ENCODE results near the gene PLXNA2.

Gene PLXNA2

DNA sequence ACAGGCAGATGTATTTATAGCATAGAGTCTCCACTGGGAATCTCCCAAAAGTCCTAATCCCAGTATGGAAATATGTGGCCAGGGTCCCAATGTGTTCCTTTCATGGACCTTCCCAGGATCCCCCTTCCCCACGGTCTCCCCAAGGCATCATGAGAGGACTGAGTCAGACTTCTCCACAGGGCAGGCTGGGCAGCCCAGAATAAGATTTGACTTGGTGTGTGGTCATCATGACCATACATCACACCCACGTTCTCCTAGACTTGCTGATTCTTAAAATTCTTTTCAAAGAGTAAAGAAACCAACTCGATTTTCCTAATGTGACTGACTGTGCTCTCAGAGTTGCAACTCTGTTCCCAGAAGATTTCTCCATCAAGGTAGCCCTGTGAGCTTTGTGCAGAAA lies 239.3 kb downstream of the PLXNA2 start:
- no peak for DNase-seq

DNA sequence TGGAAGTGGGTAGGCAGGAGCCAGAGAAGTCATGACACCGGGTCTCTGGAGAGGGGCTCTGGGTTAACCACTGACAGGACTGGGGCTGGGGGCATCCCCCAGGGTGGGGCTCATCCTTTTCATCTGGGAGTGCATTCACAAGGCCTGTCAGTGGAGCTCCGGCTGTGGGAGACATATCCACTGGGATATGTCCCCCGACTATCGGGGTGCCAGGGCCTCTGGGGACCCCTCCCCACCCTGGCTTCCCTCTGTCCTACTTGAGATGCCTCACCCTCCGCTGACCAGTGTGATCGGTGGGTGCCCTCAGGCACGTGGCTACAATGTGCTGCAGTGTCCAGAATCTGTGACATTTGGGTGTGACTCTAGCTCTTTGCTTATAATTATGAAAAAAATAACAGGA lies 240.9 kb downstream of the PLXNA2 start:
- no peak for DNase-seq

DNA sequence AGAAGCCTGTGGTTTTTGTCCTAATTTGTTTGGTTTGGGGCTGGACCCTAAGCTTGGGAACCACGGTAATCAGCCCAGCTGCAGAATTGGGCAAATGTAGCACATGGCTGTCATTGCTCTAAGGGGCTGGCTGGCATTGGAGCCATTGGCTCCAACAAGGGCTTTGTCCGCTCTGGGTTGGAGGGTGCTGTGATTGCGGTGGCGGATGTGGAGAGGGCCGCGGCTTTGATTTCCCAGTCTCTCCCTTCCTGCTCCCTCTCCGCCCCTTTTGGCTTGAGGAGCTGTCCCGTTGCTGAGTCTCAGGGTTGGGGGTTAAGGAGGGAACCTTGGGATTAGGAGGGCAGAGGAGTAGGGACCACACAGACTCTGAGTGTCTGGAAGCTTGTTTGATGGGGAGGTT lies 241.5 kb downstream of the PLXNA2 start:
- DNase-seq: no peak

DNA sequence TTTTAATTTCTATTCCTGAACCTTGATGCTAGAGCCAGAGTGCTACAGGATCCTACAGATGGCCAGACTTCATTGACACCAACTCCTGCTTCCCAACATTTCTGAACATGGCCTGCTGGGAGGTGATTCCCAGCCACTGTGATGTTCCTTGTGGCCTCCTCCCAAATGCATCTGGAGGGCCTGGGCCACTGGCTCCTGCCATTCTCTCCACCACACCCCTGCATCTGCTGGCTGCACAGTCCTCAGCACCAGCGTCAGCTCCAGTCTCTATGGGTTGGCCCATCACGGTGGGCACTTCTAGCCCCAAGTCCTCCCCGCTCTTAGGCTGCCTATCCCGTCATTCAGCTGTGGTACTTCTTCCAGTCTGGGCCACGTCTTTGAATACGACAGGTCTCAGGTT lies 242.1 kb downstream of the PLXNA2 start:
- no peak for DNase-seq

DNA sequence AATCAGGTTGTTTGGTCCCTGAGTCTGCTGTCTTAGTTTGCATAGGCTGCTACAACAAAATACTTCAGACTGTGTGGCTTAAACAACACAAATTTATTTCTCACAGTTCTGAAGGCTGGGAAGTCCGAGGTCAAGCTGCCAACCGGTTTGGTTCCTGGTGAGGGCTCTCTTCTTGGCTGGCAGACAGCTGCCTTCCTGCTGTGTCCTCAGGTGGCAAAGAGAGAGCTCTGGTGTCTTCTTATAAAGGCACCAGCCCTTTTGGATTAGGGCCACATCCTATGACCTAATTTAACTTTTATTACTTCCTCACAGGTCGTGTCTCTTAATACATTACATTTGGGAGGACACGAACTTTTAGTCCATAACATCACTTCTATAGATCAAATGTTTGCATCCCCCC lies 243.7 kb downstream of the PLXNA2 start:
- DNase-seq: no peak

DNA sequence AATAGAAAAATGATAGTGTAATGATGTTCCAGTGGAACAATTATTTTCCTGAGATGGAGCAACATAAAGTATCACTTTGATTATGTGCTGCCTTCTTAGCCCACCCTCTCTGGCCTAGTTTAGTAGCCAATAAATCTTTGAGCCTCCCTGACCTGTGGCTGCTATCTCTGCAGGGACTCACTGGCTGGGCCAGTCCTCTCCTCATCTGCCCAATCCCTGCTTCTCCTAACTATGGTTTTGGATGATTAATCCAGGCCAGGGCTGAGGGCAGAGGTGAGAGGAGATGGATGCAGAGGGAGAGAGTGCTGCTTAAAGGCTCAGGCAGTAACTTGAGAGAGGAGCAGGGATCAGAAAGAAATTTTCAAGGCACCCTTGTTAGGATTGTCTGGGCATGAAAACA lies 244.2 kb downstream of the PLXNA2 start:
- no peak for DNase-seq

DNA sequence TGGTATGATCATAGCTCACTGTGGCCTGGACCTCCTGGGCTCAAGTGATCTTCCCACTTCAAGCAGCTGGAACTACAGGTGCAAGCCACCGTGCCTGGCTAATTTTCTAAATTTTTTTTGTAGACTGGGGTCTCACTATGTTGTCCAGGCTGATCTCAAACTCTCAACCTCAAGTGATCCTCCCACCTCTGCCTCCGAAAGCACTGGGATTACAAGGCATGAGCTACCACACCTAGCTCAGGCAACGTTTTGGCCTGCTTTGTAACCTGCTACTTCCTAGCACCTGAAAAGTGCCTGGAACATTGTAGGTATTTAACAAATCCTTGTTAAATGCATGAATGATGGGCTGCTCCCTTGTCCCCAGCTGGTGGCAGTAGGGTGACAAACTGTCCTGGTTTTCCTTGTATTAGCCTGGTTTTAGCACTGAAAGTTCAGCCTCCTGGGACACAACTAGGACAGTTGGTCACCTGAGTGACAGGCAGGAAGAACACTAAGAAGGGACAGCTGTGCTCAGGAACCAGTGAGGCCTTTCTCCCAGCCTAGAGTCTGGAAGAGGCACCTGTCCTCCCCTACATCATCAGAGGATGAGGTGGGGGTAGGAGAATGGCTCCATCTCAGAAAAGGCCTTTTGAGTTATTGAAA lies 244.8 kb downstream of the PLXNA2 start:
- DNase-seq: no peak

DNA sequence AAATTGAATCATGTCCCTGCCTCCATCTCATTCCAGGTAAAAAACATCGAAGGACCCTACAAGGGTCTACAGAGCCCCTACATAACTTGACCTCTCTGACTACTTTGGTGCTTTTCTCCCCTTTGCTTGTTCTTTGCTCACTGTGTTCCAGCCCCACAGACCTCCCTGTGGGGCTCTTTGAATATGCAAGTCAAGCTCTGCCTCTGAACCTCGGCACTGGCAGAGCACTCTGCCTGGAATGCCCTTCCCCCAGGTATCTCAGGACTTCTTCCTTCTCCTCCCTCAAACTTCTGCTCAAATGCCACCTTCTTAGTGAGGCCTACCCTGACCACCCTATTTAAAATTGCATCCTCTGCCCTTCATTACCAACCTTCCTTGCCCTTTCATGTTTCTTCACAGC lies 245.5 kb downstream of the PLXNA2 start:
- no peak for DNase-seq

DNA sequence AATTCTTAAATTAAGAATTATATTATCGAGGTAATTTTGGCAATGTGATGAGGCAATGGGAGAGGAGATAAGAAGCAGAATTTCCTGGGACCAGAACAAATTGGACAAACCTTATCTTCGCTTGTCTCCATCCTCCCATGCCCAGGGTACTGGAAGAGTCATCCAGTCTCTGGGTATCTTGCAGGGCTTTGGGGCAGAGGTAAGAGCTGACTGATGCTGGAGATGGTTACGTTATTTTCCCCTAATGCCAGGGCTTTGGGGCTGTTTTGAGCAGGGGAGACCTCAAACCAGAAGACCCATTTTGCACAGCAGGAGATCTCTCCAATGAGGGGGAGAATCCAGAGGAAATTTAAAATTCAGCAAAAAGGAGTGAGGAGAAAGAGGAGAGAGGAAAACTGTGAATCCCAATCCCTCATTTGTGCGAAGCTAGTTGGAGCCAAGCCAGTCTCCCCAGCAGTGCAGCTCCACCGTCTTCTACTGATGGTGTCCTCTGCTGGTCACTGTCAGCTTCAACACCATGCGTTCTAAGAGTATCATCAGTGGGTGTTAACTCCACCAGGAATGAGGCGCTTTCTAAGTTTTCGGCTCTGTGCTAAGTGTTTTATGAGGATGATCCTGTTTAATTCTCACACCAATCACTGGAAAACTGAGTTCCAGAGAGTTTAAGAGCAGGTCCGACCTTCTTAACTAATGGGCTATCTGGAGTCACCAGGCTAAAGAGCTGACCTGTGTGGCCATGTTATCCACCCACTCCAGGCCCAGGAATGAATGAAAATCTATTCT lies 246.5 kb downstream of the PLXNA2 start:
- DNase-seq: peak; percentile 42

DNA sequence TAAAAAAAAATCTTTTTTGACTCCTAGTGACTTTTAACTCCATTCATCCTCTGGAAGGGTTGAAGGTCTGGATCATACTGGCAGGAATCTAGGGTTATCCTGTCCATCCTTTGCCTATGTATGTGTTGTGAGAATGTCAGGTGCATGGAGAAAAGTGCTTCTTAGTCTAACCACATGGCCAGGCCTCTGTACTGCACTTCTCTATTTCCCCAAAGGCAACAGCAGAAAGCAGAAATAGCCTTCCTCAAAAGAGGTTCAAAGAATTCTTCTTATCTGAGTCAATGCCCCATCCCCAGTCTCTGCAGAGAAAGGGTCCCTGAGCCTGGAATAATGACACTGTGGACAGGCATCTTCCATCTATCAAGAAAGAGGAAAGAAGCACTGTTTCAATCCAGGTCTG lies 247.5 kb downstream of the PLXNA2 start:
- DNase-seq: no peak

DNA sequence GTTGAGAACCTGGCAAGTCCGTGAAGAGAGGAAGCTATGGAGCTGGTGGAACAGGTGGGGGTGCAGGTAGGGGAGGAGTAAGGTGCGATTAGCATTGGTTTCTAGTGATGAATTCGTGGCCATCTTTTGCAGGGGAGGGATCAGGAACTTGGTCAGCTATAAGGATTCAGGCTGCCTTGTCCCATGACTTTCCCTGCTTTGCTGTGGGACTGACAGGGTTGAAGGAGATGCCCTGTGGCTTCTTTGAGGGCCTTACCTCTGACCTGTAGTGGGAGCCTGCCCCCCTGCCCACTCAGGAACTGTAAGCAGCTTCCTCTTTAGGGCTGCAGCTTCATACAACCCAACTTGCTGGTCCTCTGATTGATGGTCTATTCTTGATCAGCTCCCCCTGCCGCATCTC lies 248.6 kb downstream of the PLXNA2 start:
- no peak for DNase-seq

DNA sequence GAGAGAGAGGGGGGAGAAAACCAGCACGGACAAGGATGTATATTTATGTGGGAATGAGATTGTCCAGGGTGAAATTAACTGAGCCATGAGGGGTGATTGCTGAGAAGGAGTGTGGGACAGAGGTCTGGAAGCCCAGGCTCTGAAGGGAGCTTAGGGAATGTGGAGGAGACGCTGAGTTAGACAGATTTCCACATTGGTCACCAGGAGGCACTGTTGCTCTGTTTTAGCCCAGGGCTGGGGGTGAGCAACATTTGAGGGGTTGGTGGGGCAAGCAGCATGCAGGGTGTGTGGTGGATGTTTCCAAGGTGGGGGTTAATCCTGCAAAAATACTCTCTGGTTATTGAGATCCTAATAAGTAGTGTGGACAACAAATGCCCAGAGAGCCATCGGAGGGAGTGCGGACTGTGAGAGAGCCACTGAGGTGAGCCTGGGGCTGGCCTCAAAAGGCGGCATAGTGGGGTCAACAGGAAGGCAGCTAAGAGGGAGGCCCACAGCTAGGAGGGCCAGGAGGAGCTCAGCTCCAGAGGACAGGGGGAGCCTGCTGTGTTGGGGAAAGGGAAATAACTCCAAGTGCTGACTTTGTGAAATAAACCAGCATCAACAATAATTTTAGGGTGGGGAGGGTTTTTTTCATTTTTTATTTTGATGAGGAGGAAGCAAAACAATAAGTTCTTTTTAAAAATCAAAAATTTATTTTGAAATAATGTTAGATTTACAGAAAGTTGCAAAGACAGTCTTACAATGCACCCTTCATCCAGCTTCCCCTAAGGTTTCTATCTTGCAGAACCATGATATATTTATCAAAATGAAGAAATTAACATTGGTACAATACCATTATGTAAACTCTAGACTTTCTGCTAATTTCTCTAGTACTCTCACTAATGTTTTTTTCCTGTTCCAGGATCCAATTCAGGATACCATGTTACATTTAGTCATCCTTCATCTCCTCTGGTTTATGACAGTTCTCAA lies 250.4 kb downstream of the PLXNA2 start:
- DNase-seq: no peak

DNA sequence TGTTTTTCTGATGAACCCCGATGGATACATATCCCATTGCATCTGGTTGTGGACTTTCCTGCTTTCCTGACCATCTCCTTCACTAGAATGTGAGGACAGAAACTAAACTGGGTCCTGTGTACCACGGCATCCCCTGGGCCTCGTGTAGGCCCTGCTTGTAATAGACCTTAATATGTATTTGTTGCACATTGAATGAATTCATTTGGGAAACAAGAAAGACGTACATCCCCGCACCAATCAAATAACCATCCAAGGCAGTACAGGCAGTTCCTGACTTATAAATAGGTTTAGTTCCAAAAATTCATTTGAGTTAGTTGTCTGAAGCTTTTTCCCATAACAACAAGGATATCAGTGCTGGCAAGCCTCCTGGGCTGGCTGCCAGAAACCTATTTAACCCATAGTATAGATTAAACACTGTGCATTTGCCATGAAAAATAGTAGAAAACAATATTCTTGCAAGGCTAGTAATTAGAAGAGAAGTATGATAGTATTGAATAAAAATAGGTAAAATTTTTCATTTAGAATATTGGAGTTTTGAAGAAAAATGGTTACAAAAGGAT lies 251.4 kb downstream of the PLXNA2 start:
- no peak for DNase-seq

DNA sequence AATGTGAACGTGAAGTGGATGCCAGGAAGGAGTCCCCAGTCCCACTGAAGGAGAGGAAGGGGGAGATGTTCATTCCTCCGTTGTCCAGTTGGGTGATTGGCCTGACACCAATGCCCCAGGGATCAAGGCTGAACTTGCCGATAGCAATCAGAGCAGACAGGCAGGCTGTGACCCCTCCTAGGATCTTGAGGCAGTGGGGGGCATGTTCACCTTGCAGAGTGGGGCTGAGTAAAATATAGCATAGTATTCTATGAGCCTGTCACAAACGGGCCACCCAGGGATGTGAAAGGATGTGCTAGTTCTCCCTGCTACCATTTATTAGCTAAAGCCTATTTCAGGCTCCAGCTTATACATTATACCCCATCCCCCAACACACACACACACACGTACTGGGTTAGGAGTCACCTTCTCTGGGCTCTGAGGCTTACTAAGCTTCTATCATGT lies 252.6 kb downstream of the PLXNA2 start:
- no peak for DNase-seq

DNA sequence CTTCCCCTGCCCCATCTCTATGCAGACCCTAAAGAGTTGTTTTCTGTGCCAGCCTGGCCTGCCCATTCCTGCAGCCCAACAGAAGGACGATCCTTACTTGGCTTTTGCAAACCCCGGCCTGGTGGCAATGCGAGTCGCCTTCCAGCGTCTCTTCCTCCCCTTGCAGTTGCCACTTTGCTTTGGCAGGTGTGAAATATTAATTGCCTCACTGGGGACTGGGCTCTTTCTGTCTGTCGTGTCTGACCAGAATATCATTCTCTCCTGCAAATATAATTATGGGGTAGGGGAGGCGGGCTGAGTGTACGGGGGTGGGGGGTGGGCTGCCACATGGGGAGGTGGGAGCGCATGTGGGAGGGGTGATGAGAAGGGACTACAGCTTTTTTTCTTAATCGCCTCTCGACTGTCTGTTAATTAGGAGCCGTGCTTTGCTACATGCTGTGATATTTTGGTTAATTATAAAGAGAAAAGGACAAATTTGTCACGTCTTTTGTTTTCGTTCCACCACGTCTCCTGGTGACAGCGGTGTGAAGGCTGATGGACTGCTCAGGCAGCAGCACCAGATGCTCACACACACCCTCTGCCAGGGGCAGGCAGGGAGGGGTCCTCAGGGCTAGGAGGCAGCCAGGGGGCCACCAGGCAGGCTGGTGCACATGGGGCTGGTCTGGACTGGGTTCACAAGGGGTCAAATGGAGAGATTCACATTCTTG lies 253.2 kb downstream of the PLXNA2 start:
- no peak for DNase-seq

DNA sequence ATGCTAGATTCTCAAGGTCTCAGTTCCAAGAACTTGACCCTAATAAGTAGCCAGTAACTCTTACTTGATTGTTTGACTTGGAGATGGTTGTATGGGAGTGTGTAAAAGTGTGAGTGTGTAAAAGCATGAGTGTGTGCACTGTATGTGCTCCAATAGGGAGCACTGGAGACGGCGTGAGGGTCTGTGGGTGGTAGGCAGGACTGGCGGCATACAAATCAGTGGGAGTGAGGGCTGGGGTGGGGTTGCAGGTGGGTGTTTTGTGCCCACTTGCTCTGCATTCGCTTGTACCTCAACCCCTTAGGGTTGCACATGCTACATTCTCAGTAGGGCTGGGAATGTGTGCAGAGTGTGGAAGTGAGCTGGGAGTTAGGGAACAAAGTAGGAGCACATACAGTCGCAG lies 253.7 kb downstream of the PLXNA2 start:
- DNase-seq: no peak

DNA sequence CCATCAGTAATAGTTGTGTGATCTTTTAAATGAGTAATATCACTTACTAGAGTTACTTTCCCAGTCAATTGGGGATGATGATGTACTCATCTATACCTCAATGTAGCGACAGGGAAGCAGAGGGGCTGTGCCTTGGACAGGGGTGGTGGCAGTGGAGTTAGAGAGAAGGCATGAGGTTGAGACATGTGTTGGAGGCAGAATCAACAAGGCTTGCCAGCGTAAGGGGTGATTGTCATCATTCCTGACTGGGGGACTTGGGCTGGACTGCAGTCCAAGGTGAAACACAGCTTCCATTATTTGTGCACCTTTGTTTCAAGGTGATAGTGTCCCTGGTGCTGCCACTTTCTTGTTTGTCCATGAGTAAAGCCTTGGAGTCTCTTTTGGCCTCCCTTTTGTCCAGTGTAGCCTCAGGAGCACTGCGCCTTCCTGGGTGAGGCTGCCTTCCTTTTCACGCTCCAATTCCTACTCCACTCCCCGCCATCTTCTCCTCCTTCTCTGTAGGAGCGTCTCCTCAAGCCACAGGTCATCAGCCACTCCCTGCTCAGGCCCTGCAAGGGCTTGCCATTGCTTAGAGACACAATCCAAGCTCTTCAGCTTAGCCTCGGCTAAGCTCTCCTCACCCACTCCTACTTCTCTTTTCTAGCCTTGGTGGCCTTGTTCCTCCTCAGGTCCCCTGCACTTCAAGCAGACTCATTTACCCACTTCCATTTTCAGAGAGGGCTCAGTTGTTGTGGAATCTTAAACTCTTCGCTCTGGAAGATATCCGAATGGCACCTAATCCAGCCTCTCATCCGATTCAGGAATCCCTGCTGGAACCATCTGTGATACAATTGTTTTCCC lies 255.6 kb downstream of the PLXNA2 start:
- no peak for DNase-seq

DNA sequence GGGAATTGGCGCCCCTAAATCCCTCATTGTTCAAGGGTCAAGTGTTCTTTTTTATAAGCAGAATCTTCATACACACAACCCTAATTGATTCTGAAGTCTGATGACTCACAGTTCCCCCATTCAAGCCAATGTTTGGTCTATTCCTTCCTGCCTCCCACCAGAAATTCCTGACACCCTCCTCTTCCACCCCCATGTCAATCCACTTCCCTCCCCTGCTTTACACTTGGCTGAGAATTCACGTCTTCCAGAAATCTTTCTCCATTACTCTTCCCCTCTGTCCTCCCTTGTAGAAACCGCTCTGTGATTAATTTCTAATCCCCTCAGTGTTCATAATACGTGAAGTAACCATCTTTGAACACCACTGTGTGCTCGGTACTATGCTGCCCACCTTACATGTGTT lies 257.0 kb downstream of the PLXNA2 start:
- DNase-seq: no peak

DNA sequence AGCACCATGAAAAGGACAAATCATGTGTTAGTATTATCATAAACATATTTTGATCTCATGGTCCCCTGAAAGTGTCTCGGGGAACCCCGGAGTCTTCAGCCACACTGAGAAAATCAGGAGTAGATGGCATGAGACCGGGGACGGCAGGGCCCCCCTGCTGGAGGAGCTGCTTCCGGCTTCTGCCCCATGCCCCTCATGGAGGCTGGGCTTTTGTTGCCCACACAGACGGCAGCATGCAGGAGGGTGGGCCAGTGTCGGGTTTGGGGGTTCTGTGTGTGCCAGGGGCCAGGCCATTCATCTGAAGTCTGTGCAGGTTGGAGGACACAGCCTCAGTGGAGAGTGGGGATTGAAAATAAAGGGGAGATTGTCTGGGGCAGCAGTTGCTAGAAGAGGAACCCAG lies 258.2 kb downstream of the PLXNA2 start:
- no peak for DNase-seq

DNA sequence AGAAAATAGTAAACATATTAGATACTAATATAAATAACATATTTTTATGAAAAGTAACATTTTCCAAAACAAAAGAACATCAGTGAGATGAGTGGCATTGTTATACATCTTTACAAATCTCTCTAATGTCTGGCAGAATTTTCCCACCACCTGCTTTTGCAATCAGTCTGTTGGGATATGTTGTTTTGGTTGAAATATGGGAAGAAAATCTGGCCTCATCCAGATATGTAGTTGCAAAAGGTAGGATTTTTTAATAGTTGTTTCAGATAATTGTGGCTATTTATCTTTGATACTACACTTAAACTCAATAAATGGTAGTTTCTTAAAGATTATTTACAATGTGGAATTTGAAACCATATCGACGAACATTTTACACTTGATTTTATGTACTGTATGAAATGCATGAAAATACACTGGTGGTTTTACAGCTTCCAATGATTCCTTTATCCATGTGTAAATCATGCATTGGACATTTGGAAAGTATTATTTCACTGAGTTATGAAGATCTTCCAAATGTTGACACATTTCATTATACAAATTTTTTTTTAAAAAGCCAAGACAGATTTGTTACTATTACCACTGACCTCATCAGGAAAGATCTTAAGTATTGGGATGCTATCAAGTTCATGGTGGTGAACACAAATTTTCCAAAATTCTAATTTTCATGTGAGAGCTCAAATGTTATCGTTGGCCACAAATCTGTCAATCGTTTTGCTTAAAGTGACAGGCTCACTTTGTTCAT lies 259.2 kb downstream of the PLXNA2 start:
- no peak for DNase-seq
